DMS153 treated with DMSO at 0.1 percent for 48 hours (cell line): Measurements from ENCODE around the gene GALNT10.

Experiments
- DNase-seq: peaks from one replicate; lab custom pipeline; 2025; ENCODE audit not compliant: unreplicated experiment; lab: John Stamatoyannopoulos, UW

Gene GALNT10

DNA sequence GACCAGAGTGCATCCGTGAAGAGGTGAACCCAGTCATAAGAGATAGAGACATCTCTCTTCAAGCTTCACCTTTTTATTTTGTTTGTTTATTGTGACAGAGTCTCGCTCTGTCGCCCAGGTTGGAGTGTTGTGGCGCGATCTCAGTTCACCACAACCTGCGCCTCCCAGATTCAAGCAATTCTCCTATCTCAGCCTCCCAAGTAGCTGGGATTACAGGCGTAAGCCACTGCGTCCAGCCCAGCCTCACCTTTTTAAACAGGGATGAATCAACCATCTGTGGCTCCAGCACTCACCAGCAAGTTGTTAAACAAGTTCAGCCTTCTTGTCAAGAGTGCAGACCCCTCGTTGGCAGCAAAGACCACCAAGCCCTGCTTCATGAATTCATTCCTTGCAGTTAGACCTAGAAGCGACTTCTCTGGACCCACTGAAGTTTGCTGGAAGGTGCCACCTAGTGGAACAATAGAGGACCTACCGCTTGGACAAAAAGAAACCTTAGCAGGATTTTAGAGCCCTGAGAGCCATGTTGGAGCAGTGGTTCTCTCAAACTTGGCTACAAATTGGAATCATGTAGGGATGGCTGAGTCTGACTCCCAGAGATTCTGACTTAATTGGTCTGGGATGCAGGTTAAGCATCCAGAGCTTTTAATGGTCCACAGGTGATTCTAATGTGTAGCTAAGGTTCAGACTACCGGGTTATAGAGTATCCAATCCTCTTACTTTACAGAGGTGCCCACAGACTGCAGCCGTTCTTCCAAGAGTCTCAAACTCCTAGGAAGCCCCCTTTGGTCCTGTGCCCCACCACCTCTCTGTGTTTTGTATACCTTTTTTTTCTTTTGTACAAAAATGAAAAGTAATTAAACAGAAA lies 10.5 kb upstream of the GALNT10 start:
- DNase-seq: peak; percentile 11

DNA sequence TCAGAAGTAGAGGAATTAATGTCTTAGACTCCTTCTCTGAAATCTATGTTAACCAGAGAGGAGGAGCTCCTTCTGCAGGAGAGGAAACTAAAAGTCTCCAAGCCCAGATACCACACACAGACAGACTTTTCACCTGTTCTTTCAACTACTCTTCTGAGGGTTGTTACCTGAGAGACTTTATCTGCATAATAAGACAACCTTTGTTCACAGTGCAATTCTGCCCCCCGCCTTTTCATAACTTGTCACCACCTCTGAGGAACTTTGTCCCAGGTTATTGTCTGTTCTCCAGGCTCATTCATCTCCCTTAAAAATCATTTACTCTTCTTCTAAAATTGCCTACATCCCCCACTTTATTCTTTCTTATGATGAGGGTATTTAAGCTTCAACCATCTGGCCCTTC lies 9.4 kb upstream of the GALNT10 start:
- no peak for DNase-seq

DNA sequence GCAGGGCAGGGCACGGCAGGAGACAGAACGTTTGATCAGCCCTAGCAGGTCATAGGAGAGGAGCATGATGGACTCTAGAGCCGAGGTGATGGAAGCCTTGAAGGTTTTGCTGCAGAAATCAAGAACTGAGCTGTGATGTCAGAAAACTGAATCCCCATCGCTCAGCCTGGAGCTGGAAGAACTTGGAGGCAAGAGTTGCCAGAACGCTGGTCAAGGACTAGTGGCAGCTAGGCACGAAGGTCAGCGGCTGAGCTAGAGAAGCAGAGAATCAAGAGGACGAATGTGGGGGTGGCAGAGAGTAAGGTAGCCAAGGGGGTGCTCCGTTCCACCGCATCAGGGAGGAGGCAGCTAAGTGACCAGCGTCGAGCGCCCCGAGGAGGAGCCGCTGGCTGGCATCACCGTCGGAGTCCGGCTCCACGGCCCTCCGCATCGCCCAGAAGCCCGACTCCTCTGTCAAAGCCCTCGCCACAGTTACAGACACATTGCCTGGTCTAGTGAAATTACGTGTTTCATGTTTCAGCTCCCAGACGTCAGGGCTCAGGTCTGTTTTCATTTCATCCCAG lies 1.2 kb upstream of the GALNT10 start:
- DNase-seq: no peak

DNA sequence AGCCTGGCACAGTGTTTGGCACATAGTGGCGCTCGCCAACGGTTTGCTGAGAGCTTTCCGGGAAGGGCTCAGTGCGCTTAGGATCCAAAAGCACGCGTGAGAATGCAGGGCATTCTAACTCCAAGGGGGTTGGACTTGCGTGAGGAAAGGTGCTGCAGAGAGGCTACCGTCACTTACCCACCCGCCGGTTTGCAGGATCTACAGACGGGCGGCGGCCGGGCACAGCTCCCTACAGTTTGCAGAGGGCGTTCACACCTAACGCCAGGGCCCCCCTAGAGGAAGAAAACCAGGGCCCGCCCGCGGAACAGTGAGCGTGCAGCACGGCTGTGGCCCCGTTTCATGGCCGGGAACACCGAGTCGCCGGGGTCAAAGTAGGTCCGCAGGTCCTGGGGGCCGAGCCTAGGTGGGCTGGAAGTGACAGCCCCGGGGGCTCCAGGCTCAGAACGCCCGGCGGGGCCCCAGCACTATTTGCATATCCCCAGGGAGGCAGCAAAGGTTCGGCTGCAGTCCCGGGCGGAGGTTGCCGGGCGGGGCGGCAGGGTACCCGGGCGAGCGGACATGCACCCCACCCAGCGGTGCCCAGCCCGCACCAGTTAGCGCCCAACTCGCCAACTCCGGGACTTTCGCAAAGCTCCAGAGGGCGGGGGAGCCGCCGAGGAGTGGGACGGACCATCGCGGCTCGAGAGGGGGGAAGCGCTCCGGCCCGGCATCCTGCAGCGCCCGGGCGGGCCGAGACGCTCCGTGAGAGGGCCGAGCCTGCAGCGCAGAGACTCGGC lies 526 bp upstream of the GALNT10 start:
- peak; percentile 8 for DNase-seq

DNA sequence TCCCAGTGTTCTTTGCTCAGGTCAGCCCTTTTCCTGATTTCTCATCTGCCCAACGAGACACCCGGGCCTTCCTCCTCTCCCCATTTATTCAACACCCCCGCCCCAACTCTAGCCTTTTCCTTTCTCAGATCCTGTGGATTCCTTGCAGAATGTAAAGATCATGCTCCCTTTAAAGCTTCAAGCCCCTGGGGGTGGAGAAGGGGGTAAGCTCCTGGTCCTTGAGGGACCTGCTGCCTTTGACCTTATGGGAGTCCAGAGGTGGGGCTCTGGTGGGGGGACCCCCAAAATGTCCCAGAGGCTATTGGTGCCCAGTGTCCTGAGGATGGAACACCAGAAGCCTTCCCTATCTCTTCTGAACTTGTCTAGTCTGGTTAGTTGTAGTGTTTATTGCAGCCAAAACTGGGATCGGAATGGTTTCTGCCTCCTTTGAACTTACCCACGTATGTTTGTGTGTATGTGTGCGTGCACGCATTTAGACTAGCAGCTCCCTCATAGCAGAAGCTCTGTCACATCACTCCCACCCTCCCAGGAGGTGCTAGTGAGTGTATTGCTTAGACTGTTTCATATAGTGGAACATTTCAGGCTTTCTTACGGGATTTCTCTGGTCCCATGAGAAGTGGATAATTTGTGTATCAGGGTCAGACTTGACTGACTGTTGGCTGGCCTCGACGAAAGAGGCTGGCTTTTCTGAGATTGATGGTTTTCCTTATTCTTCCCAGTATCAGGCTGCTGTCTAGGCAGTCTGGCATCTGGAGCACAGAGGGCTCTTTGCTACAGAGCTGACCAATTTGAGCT lies 1.1 kb downstream of the GALNT10 start:
- no peak for DNase-seq

DNA sequence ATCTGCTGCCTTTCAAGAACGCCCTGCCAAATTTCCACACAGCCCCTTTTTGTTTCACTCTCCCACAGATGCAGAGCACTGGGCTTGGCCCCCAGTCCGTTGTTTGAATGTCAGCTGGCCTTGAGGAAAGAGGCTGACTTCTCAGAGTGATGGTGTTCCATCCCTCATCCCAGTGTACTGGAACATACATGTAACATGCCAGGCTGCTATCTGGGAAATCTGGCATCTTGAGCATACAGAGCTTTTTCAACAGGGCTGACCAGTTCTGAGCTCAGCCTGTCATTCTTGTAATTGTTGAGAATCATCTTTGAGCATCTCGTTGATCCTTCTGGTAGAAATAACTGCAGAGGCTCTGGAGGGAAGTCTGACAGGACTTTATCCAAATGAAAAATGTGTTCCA lies 2.8 kb downstream of the GALNT10 start:
- DNase-seq: no peak

DNA sequence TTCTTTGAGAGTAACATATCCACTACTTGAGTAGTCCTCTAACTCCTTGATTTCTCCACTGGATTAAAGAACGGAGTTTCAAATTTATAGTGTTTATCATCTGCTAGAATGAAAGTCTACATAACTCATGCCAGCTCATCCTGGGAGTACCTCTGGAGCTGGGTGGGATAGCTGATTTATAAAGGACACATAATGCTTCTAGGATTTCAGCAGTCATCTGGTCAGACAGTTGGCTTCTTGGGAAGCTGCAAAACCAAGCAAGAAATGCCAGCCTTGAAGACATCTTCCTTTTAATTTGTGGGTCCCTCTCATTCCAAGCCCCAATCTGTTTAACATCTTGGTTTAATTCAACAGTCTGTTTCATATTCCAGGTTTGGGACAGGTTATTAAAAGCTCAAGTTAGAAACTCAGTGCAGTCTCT lies 3.2 kb downstream of the GALNT10 start:
- DNase-seq: no peak

DNA sequence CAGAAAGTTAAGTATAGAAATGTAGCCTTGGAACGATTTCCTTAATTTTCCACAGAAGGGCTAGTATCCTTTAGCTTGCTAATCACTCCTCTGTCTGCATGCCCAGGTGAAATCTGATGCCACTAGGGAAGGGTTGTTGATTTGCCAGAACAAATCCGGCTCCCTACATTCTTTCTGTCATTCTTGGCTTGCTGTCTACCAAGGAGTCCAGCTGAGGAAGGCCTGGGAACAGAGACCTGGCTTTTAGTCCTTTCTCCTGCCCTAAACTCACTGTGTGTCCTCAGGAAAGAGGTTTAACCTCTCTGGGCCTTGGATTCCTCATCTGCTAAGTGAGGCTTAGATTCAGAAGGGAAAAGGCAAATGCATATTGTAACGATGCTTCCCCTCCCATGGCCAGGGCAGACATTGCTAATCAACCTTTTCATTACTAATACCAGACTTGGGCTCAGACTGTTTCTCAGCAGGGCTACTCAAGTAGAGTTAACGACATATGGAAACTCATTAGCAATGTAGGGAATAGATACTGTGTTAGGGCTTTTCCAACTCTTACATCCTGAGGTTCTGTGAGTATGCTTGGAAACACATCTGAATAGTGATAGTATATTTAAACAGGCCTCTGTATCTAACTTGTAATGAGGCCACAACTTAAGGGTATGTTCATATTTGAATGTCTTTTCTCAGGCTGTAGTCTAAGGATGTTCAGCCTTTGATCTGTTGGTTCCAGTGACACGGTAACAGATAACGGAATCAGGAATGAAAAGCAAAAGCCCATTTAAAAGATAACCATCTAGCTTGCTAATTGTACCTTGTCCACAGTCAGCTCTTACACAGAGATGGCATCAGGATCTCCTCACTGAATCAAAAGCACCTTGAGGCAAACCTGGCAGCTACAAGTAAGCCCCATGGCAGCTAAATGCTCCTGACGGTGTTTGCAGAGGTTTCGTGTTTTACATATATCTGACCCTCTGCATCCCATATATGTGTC lies 4.1 kb downstream of the GALNT10 start:
- DNase-seq: no peak

DNA sequence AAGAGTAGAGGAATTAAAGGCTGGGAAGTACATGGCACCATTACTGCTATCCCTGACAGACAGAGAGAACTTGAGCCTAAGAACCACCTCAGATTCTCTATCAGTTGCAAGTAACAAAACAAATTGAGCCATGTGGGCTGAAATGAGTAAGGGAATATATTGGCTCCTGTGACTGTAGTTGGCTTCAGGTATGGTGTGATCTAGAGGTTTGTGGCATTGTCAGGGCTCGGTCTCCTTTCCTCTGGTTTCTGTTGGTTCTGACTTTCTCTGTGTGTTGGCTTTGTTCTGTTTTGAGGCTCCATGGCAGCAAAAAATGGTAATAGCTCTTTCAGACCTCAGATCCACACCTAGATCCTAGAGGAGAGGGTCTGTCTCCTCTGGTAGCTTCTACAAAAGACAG lies 5.7 kb downstream of the GALNT10 start:
- DNase-seq: no peak

DNA sequence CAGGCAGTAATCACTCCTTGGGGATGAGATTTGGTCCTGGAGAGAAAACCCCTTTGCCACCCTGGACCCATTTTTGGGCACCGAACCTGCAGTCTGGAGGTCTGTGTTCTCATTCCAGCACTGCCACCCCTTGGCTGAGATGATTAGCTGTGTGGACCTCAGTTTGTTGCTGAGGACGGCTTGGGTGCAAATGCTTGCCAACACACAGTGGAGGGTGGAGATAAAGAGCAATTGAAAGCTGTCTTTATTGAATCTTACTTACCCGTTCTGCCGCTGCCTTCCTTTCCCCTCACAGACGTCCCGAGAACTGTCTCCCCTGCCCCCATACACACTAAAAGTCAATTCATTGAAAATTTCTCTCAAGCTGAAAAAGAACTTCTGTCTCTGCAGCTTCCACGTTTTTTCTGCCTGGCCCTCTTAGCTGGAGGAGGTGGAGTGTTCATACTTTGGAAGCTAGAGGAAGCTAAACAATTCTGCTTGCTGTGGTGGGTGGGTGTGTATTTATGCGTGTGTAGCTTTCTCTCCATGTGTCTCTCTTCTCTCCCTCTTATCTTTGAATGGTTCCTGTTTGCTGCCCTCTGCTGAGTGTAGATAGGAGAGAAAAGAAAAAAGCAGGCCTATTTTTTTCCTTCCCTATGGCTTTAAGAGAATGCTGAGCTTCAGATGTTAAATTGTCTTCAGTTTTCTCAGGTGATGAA lies 6.6 kb downstream of the GALNT10 start:
- DNase-seq: peak; percentile 14

DNA sequence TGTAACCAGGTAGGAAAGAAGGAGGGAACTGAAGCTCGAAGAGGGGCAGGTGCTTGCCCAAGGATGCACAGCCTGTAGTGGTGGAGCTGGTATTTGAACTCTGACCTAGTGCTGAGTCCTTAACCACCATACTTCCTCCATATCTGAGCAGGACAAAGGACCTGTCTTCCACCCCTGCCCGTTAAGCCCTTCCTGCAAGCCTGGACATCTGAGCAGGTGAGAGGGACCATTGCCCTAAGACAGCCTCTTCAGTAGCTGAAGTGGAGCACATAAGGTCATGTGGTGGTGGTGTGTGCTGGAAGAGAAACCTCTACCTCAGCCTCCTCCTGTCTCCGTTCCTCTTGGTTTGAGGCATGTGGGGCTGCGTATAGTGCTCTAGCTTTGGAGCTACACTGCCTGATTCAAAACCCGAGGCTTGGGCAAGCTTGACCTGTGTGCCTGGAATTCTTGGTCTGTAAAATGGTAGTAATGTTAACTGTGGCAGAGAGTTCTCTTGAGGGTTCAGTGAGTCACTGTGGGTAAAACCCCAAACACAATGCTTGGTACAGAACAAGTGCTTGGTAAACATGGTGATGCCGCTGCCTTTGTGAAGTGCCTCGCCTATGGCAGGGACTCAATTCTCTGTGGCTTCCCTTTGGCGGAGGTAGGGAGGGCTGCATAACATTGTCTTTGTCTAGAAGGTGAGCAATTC lies 7.4 kb downstream of the GALNT10 start:
- DNase-seq: peak; percentile 68

DNA sequence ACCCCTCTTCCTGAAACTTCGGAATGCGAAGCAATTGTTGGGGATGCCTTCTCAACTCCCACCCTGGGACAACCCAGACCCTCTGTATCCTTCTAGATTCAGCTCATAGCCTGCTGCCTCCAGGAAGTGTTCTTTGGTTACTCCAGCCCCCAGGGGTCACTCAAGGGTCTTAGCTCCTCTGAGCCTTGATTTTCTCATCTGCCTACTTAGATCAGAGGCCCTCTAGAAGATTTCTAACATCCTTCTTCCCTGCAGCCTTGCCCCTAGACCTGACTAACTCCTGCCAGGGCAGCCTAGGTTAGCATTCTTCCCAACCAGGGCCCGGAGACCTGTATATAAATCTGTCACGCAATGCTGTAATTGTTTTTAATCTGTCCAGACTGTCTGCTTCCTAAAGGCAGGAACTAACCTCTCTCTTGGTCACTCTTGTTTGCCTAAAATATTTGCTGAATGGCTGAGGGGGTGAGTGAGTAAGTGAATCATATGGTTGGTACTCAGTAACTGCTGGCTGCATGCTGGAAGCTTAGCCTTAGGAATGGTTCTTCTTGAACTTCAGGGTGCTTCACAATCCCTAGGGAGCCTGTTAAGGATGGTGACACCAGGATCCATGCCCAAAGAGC lies 8.2 kb downstream of the GALNT10 start:
- peak; percentile 8 for DNase-seq

DNA sequence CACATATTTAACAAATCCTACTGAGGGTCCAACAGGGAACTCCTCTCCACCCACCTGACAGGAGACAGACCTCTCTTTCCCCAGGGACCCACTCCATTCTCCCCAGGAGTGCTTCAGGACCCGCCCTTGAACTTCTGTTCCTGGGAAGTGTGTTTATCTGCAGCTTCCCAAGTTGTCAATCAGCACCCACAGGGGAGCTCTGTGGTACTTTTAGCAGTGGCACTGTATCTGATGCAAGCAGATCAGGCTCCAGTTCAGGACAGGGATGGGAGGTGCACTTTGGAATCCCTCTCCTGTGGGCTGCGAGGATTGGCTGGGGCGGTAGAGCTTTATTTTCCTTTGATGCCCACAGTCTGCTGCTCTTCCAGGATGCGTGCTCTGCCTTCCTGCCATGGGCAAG lies 8.7 kb downstream of the GALNT10 start:
- no peak for DNase-seq

DNA sequence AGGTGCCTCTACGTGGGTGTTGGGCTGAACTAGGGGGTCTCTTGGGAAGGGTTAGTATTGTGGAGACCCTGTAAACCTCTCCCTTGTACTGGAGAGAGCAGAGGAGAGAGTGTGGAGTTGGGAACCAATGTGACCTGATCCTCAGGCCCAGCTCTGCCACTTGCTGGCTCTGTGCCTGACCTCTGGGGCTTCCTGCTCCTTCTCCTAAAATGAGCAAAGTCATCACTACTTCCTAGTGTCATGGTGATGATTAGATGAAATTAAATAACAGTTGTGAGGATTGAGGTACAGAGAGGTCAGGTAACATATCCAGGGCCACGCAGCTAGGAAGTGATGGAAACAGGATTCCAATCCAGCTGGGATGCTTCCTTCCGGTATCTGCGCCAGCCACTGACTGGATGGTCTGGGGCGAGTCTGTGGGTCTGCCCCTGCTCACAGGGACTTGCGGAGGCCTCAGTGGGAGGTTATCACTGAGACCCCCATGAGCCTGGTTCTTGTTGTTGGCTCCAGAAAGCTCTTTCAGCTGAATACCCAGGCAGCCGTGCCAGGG lies 9.2 kb downstream of the GALNT10 start:
- no peak for DNase-seq

DNA sequence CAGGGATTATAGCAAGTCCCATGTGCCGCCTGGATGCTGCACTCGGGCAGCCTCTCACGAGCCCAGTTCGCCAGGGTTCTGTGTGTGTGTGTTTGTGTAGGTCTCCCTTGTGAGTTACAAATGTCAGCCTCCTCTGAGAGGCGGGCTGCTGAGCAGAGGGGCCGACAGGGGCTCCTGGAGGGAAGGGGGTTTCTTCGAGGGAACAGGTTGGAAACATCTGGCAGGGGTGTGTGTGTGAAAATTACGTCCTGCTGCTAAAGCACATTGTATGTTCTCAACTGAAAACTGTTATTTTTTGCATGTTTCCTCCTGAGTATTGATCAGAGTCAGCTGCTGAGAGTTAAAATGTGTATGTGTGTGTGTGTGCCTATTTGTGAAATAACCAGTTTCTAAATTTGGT lies 9.7 kb downstream of the GALNT10 start:
- DNase-seq: no peak

DNA sequence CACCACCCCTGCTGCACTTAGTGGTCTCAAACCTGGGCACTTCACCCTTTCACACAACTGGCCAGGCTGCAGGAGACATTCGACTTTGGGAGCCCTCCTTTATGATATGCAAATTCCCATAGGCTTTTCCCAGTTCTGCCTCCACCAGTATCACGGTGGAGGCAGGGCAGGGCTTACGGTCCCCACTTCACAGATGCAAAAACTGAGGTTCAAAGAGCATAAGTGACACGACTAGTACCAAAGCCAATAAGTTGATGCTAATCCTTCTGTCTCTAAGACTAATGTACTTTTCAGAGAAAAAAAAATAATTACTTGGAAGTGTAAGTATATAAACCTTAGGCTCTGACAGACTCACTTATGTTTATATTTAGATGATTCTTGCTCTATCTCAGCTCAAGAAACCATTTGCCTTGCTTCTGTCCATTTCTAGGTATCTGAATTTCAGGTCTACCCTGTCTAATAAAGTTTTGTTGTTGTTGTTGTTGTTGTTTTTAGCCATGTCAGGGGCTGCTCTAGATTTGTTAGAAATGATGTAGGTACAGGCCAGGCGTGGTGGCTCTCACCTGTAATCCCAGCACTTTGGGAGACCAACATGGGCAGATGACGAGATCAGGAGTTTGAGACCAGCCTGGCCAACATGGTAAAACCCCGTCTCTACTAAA lies 10.7 kb downstream of the GALNT10 start:
- DNase-seq: no peak
